GM19099 (cell line): ENCODE measurements around the gene AGTRAP.

Experiments
- POLR2A ChIP-seq: IDR thresholded peaks from 3 replicates; pipeline ENCODE4 v1.6.1; 2011; ENCODE audit warnings: low read depth; ENCODE audit not compliant: insufficient read length; ENCODE audit errors: extremely low read depth

AGTRAP gene

GRCh38 chr1:11778336-11778735 lies 42.4 kb downstream of the AGTRAP start:
- no peak for TF ChIP-seq POLR2A

GRCh38 chr1:11778844-11779623 lies 43.1 kb downstream of the AGTRAP start:
- TF ChIP-seq POLR2A = no peak

GRCh38 chr1:11779715-11780379 lies 43.9 kb downstream of the AGTRAP start:
- no peak for TF ChIP-seq POLR2A

- no peak for TF ChIP-seq POLR2A
These were observed 44.6 kb downstream of the AGTRAP start for GRCh38 chr1:11780380-11781147.

- no peak for TF ChIP-seq POLR2A
These were observed 45.4 kb downstream of the AGTRAP start for GRCh38 chr1:11781297-11781696.

- no peak for TF ChIP-seq POLR2A
These were observed 46.3 kb downstream of the AGTRAP start for GRCh38 chr1:11782127-11782708.

- TF ChIP-seq POLR2A = no peak
These were observed 47.6 kb downstream of the AGTRAP start for GRCh38 chr1:11783556-11783955.

- no peak for TF ChIP-seq POLR2A
These were observed 48.5 kb downstream of the AGTRAP start for GRCh38 chr1:11784256-11784992.

- TF ChIP-seq POLR2A = no peak
These were observed 49.2 kb downstream of the AGTRAP start for GRCh38 chr1:11784993-11785769.

- TF ChIP-seq POLR2A = no peak
These were observed 50.2 kb downstream of the AGTRAP start for GRCh38 chr1:11786168-11786567.

- no peak for TF ChIP-seq POLR2A
These were observed 51.4 kb downstream of the AGTRAP start for GRCh38 chr1:11787251-11787803.

GRCh38 chr1:11787804-11788436 lies 52.0 kb downstream of the AGTRAP start:
- TF ChIP-seq POLR2A = no peak

GRCh38 chr1:11788549-11789053 lies 52.7 kb downstream of the AGTRAP start:
- TF ChIP-seq POLR2A = no peak
